PC-9 (cell line): Measurements from ENCODE around the gene DISC1. TPM values are rescaled to one million over a fixed set of nuclear protein-coding genes. Genes with fewer than 3 reads are reported as not detected.
"Not testable (repeated sequence)": the region's sequence is repeated elsewhere in the genome, so short reads cannot be mapped to it uniquely, and the experiment has no call there.

Experiments
- BruUV-seq: library from RNA; stranded (reverse); fragments of 400-500 nt; replicated peaks from 2 replicates; lab custom pipeline; 2021; lab: Mats Ljungman, UMichigan
- CTCF ChIA-PET: fragments of 300-600 bp; sonication (Branson Sonifier 250); formaldehyde crosslinking; loops from one replicate; lab custom pipeline; 2022; ENCODE audit warnings: antibody characterized with exemption; lab: Charles Lee
- POLR2A ChIA-PET: fragments of 300-600 bp; sonication (Branson Sonifier 250); formaldehyde crosslinking; loops from one replicate; lab custom pipeline; 2022; ENCODE audit warnings: antibody characterized with exemption; ENCODE audit not compliant: unreplicated experiment; lab: Charles Lee
- DNase-seq, 2 experiments: peaks; one replicate each; pipeline versions ENCODE4 v3.0.0 to v3.0.0-alpha.2; 2015 to 2022; ENCODE audit warnings: mixed read lengths in 1 of 2
- H2AFZ ChIP-seq: fragments of 200-600 bp; sonication (generic); 2 replicates; pipeline ENCODE4 v1.8.1; 2017; ENCODE audit warnings: antibody characterized with exemption
- H3F3A ChIP-seq: fragments of 200-600 bp; sonication (generic); 2 replicates; pipeline ENCODE4 v1.8.1; 2017; ENCODE audit warnings: antibody characterized with exemption, mild to moderate bottlenecking, low read depth; ENCODE audit not compliant: insufficient read depth
- H3K27ac ChIP-seq: fragments of 200-600 bp; sonication (generic); 2 replicates; pipeline ENCODE4 v1.6.1; 2016; ENCODE audit warnings: mixed run types
- H3K27me3 ChIP-seq: fragments of 200-600 bp; sonication (generic); 2 replicates; pipeline ENCODE4 v1.6.1; 2016; ENCODE audit warnings: low read depth, mixed run types; ENCODE audit not compliant: insufficient read depth
- H3K36me3 ChIP-seq: fragments of 200-600 bp; sonication (generic); 2 replicates; pipeline ENCODE4 v1.6.1; 2016; ENCODE audit warnings: low read depth, mixed run types
- H3K4me1 ChIP-seq: fragments of 200-600 bp; sonication (generic); replicated peaks from 2 replicates; pipeline ENCODE4 v1.6.1; 2016; ENCODE audit warnings: mixed run types; ENCODE audit not compliant: insufficient read depth
- H3K4me2 ChIP-seq: fragments of 200-600 bp; sonication (generic); 2 replicates; pipeline ENCODE4 v1.6.1; 2017; ENCODE audit warnings: mixed run types
- H3K4me3 ChIP-seq: fragments of 200-600 bp; sonication (generic); 2 replicates; pipeline ENCODE4 v1.6.1; 2016; ENCODE audit warnings: mixed run types
- H3K79me2 ChIP-seq: fragments of 200-600 bp; sonication (generic); 2 replicates; pipeline ENCODE4 v1.6.1; 2017; ENCODE audit warnings: low read depth, mixed run types
- H3K9me2 ChIP-seq: fragments of 200-600 bp; sonication (generic); 2 replicates; pipeline ENCODE4 v1.8.1; 2017; ENCODE audit warnings: mild to moderate bottlenecking; ENCODE audit not compliant: insufficient read depth
- H3K9me3 ChIP-seq: fragments of 200-600 bp; sonication (generic); 2 replicates; pipeline ENCODE4 v1.8.1; 2016; ENCODE audit warnings: low read depth; ENCODE audit not compliant: insufficient read depth
- H4K20me1 ChIP-seq: fragments of 200-600 bp; sonication (generic); 2 replicates; pipeline ENCODE4 v1.8.1; 2017; ENCODE audit not compliant: insufficient read depth
- EZH2 ChIP-seq: fragments of 200-600 bp; sonication (generic); IDR thresholded peaks from 2 replicates; pipeline ENCODE4 v1.8.0; 2017; ENCODE audit warnings: antibody characterized with exemption, low read depth
- intact Hi-C: fragments of 100-400 bp; cut with micrococcal nuclease; formaldehyde crosslinking; loops from one replicate; pipeline ENCODE4 v1.10.0; 2022; ENCODE audit not compliant: unreplicated experiment
- total RNA-seq: library from RNA; stranded (reverse); gene quantifications from 2 replicates; pipeline ENCODE4 v1.2.3, GENCODE V29; 2021
- TF ChIP-seq, protein P1 (sequence below): fragments of 200-600 bp; sonication (generic); conservative IDR thresholded peaks from 2 replicates; pipeline ENCODE4 v1.6.1; 2017; ENCODE audit warnings: mixed run types, antibody characterized with exemption, mild to moderate bottlenecking, moderate library complexity

The DISC1 gene
- total RNA-seq, 1 experiment from 2014 or later: 7.4 TPM

DNA sequence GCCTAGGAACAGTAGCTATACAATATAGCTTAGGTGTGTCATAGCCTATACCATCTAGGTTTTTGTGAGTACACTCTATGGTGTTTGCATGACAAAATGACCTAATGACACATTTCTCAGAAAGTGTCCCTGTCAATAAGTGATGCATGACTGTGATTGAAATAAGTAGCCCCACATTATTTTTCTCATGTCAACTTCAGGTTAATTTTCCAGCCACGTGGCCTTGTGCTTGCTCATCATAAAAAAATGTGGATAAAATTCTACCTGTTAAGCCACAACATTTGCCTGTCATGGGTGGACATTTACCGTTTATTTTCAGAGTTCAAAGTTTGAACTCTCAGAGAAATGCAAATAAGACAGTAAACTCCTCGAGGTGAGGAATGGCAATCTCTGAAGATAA lies 5.5 kb downstream of the DISC1 start:
- H3K9me2 ChIP-seq: no peaks in the 10 kb centered on the region
- H3K27me3 ChIP-seq: no peaks in the 10 kb centered on the region
- H3K9me3 ChIP-seq: no peaks in the 10 kb centered on the region
- no peaks in the 10 kb centered on the region for H3K79me2 ChIP-seq
- H3K4me3 ChIP-seq: no peak overlapping the region
- H4K20me1 ChIP-seq: 0 out of 2 replicates have a peak, but pooled peaks cover 7% of the 10 kb centered on the region
- CTCF ChIA-PET: no interaction called here
- POLR2A ChIA-PET: no interaction called here
- no peak for TF ChIP-seq EZH2
- TF ChIP-seq, protein P1, sequence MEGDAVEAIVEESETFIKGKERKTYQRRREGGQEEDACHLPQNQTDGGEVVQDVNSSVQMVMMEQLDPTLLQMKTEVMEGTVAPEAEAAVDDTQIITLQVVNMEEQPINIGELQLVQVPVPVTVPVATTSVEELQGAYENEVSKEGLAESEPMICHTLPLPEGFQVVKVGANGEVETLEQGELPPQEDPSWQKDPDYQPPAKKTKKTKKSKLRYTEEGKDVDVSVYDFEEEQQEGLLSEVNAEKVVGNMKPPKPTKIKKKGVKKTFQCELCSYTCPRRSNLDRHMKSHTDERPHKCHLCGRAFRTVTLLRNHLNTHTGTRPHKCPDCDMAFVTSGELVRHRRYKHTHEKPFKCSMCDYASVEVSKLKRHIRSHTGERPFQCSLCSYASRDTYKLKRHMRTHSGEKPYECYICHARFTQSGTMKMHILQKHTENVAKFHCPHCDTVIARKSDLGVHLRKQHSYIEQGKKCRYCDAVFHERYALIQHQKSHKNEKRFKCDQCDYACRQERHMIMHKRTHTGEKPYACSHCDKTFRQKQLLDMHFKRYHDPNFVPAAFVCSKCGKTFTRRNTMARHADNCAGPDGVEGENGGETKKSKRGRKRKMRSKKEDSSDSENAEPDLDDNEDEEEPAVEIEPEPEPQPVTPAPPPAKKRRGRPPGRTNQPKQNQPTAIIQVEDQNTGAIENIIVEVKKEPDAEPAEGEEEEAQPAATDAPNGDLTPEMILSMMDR: no peak
- BruUV-seq: no TSS peak
- peak in 1 of 2 experiments; percentile 37 for DNase-seq
- no peaks in the 10 kb centered on the region for H3K36me3 ChIP-seq
- no peaks in the 10 kb centered on the region for H3F3A ChIP-seq
- no peak overlapping the region for H3K4me2 ChIP-seq
- no peak overlapping the region for H3K27ac ChIP-seq
- no peak overlapping the region for H2AFZ ChIP-seq
- peaks cover 16% of the 10 kb centered on the region for H3K4me1 ChIP-seq
- intact Hi-C loops: no loop called here

DNA sequence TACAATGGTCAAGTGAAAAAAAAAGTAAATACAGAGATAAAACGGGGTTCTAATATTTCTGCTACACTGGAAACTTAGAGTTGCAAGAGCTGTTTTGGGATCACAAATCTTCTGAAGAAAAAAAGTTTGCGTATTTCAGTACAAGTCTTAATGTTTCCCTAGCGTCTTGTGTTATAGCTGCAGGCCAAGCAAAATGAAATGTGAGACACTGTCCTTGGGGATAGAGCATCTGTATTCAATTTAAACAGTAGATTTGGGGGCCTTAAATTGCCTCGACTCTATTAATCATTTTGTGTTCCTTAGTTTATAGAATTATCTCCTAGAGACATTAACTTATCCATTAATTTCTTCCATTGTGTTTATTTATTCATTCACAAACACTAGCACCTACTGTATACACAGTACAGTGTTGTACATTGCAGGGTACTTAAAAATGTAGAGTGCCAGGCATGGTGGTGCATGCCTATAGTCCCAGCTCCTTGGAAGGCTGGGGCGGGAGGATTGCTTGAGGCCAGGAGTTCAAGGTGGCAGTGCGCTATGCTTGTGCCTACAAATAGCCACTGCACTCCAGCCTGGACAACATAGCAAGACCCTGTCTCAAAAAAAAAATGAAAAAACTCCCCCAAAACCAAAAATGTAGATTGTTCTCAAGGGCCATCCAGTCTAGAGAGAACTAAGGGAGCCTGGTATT lies 7.9 kb downstream of the DISC1 start:
- H2AFZ ChIP-seq: no peak overlapping the region
- peaks cover 7% of the 10 kb centered on the region for H3K4me1 ChIP-seq
- no peak overlapping the region for H3K4me3 ChIP-seq
- no peaks in the 10 kb centered on the region for H3K79me2 ChIP-seq
- no peaks in the 10 kb centered on the region for H3K9me3 ChIP-seq
- intact Hi-C loops: no loop called here
- no peaks in the 10 kb centered on the region for H3K9me2 ChIP-seq
- H3K27ac ChIP-seq: no peak overlapping the region
- ChIA-PET POLR2A (no interaction called here), CTCF (no interaction called here)
- H3K4me2 ChIP-seq: no peak overlapping the region
- no peaks in the 10 kb centered on the region for H3K36me3 ChIP-seq
- H3K27me3 ChIP-seq: no peaks in the 10 kb centered on the region
- H4K20me1 ChIP-seq: 0 out of 2 replicates have a peak, but pooled peaks cover 7% of the 10 kb centered on the region
- no peaks in the 10 kb centered on the region for H3F3A ChIP-seq
- TF ChIP-seq, protein P1: no peak
- no peak for TF ChIP-seq EZH2
- no peak for DNase-seq
- BruUV-seq: no TSS peak

DNA sequence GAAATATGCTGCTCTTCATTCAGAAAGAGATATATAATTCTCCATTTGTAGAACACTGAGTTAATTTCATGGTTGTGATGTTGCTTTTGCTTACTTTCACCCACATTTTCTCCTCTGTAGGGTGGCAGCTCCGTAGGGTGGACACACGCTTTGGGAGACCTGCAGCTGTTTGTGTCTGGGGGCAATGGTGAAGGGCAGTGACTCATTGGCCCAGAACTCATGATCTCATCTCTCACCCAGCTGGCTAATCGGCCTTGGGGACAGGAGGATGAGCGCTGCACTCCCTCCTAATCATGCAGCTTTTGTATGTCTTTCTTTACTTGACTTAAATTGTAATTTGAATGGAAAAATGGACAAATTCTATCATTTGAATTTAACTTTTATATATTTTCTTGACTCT lies 9.6 kb downstream of the DISC1 start:
- POLR2A ChIA-PET: interaction anchor here (0.5 kb wide), 1 partner anchor 453 kb away, joined by 3 read pairs; no protein-coding TSS in a partner anchor
- DNase-seq: no peak
- BruUV-seq: no TSS peak

DNA sequence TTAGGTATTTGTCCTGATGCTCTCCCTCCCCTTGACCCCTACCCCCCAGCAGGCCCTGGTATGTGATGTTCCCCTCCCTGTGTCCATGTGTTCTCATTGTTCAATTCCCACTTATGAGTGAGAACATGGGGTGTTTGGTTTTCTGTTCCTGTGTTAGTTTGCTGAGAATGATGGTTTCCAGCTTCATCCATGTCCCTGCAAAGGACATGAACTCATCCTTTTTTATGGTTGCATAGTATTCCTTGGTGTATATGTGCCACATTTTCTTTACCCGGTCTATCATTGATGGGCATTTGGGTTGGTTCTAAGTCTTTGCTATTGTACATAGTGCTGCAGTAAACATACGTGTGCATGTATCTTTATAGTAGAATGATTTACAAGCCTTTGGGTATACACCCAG lies 10.3 kb downstream of the DISC1 start:
- H3K9me3 ChIP-seq, H4K20me1 ChIP-seq, H3K27ac ChIP-seq, H3K9me2 ChIP-seq, intact Hi-C loops, H3K4me3 ChIP-seq, BruUV-seq, DNase-seq, H3F3A ChIP-seq, H3K27me3 ChIP-seq, H3K4me1 ChIP-seq, H3K4me2 ChIP-seq, H3K36me3 ChIP-seq, H3K79me2 ChIP-seq, POLR2A ChIA-PET, H2AFZ ChIP-seq, CTCF ChIA-PET: not testable (repeated sequence)

More for the DNA sequence above, 9.6 kb downstream of the DISC1 start:
- Histone ChIP-seq H2AFZ (no peak overlapping the region), H3K4me1 (peaks cover 7% of the 10 kb centered on the region), H3K79me2 (no peaks in the 10 kb centered on the region), H3K27me3 (no peaks in the 10 kb centered on the region), H3K4me2 (peak overlapping the region; percentile 32), H3K36me3 (no peaks in the 10 kb centered on the region), H4K20me1 (no peaks in the 10 kb centered on the region), H3K27ac (no peak overlapping the region), H3K4me3 (no peak overlapping the region), H3K9me3 (no peaks in the 10 kb centered on the region), H3K9me2 (no peaks in the 10 kb centered on the region), H3F3A (no peaks in the 10 kb centered on the region)
- TF ChIP-seq, protein P1: no peak
- no peak for TF ChIP-seq EZH2
- intact Hi-C loops: no loop called here
- CTCF ChIA-PET: no interaction called here
